ENCODE results near the gene SPATA2L. TPM values are rescaled to one million over a fixed set of nuclear protein-coding genes. Genes with fewer than 3 reads are reported as not detected.

The SPATA2L gene
- total and polyA plus RNA-seq, 10 donors = 4.6 to 16.9 (median 10.3) TPM

DNA sequence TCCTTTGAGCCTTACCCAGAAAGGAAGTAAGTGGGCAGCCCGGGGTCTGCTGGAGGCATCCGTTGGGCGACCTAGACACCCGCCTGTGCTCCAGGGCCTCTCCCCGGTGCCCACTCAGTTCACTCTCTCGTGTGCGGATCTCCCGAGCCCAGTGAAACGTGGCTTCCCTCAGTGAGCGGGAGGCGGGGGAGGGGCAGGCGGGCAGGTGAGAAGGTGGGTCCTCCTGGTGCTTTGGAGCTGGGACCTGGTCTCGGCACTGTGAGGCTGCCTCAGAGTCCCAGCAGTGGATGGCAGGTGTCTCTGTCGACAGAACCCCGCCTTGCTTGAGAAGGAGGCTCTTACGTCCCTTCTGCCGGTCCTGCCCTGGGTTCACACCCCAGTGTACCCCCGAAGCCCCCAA is 27.8 kb upstream of the SPATA2L start:
- 91 to 96% (median 93%) methylated on average over 7 to 18 of the region's 18 CpGs for WGBS, 5 donors
- H3K4me3 ChIP-seq = no peak overlapping the region
- H3K27me3 ChIP-seq (replicated peaks in 1 of 7) = no peaks in the 10 kb centered on the region
- H3K27ac ChIP-seq = no peak overlapping the region
- peaks cover 6 to 100% (median 89%) of the 10 kb centered on the region in 6 donors for H3K36me3 ChIP-seq
- intact Hi-C loops (cut with DNase I; ENCODE audit: low total_unique reads) = no loop called here
- H3K4me1 ChIP-seq = peaks cover 8 to 81% (median 28%) of the 10 kb centered on the region in 6 donors
- no peak for DNase-seq
- TF ChIP-seq POLR2A (IDR thresholded peaks at IDR 0.05) (no peak), CTCF (IDR thresholded peaks at IDR 0.05 in 8 of 11, conservative IDR thresholded peaks at IDR 0.05 in 3 of 11) (no peak), POLR2AphosphoS5 (IDR thresholded peaks at IDR 0.05) (peak in 1 of 3 donors; percentile 43)
- H3K9me3 ChIP-seq = no peaks in the 10 kb centered on the region

DNA sequence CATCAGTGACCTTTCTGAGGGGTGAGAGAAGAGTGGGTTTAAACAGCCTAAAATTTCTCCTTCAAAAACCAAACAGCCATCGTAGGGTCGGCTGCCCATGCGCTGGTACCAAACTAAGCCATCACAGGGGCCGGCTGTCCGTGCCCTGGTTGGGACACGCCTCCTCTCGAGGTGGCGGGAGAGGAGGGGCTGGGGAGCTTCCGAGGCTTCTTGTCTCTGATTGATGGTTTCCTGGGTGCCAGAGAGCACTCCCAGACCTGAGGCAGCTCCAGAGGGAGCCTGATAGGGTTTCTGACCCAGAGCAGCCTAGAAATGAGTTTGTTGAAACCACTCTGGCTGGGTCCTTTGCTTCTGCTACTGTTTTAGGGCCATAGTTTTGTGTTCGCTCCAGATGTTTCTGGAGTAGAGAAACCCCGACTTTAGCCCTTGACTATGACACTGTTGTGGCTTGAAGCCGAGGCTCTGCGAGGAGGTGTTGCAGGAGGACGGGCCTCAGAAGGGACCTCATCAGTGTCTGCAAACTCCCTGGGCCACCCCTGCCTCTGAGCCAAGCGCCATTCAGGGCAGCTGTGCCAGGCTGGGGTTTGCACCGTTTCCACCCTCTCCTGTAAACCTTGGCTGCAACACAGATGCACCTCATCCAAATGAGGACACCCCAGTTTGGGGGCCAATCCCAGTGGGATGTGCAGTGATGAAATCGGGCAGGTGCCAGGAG is 26.1 kb upstream of the SPATA2L start:
- peaks cover 6 to 100% (median 89%) of the 10 kb centered on the region in 6 donors for H3K36me3 ChIP-seq
- no peaks in the 10 kb centered on the region for H3K27me3 ChIP-seq (replicated peaks in 1 of 7)
- H3K27ac ChIP-seq = peak overlapping the region in 1 of 8 donors; percentile 15
- peaks cover 24 to 89% (median 46%) of the 10 kb centered on the region in 6 donors for H3K4me1 ChIP-seq
- H3K4me3 ChIP-seq = no peak overlapping the region
- no peak for DNase-seq
- 83 to 86% (median 85%) methylated on average over 15 to 17 of the region's 17 CpGs for WGBS, 5 donors
- TF ChIP-seq POLR2AphosphoS5 (IDR thresholded peaks at IDR 0.05) = peak in 2 of 3 donors; percentile 25 to 41
- TF ChIP-seq CTCF (IDR thresholded peaks at IDR 0.05 in 8 of 11, conservative IDR thresholded peaks at IDR 0.05 in 3 of 11) = no peak
- no peak for TF ChIP-seq POLR2A (IDR thresholded peaks at IDR 0.05)
- H3K9me3 ChIP-seq = no peaks in the 10 kb centered on the region
- intact Hi-C loops (cut with DNase I; ENCODE audit: low total_unique reads) = no loop called here

DNA sequence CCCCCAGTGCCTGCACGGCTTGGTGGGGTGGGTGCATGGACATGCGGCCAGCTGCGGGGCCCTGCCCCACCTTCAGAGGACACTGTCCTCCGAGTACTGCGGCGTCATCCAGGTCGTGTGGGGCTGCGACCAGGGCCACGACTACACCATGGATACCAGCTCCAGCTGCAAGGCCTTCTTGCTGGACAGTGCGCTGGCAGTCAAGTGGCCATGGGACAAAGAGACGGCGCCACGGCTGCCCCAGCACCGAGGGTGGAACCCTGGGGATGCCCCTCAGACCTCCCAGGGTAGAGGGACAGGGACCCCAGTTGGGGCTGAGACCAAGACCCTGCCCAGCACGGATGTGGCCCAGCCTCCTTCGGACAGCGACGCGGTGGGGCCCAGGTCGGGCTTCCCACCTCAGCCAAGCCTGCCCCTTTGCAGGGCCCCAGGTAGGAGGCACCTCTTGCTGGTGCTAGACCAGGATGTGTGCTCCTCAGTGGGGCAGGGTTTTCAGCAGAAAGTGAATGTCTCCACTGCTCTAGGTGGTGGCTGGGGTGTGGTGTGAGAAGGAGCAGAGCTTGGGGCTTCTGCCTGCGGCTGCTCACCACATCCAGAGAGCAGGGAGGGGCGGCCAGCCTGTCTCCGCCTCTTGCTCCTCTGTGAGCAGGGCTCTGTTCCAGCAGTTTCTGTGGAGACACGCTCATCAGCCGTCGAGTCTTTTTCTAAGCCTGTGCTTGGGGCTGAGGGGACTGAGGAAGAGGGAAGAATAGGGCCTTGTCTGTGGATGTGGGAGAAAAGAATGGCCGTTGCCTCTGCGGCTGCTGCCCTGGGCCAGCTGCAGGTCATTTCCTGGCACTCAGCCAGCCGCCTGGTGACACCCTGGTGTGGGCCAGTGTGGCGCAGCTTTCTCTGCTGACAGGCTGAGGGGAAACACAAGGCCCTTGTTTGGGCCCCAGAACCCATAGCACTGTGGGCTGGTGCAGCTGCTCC is 22.1 kb upstream of the SPATA2L start:
- Histone ChIP-seq H3K9me3 (no peaks in the 10 kb centered on the region), H3K4me1 (peaks cover 31 to 85% (median 64%) of the 10 kb centered on the region in 6 donors), H3K36me3 (peaks cover 0 to 60% (median 49%) of the 10 kb centered on the region in 6 donors), H3K27ac (peak overlapping the region; percentile 91 to 100 (median 98)), H3K4me3 (peak overlapping the region; percentile 66 to 99 (median 96)), H3K27me3 (replicated peaks in 1 of 7) (no peaks in the 10 kb centered on the region)
- peak; percentile 56 to 67 (median 66) for TF ChIP-seq POLR2AphosphoS5 (IDR thresholded peaks at IDR 0.05)
- TF ChIP-seq CTCF (IDR thresholded peaks at IDR 0.05 in 8 of 11, conservative IDR thresholded peaks at IDR 0.05 in 3 of 11) = no peak
- no peak for TF ChIP-seq POLR2A (IDR thresholded peaks at IDR 0.05)
- peak; percentile 91 for DNase-seq
- intact Hi-C loops (cut with DNase I; ENCODE audit: low total_unique reads) = no loop called here
- 60 to 71% (median 70%) methylated on average over 9 to 30 of the region's 30 CpGs for WGBS, 5 donors
